ENCODE results near the gene GPR82.

GPR82 gene

DNA sequence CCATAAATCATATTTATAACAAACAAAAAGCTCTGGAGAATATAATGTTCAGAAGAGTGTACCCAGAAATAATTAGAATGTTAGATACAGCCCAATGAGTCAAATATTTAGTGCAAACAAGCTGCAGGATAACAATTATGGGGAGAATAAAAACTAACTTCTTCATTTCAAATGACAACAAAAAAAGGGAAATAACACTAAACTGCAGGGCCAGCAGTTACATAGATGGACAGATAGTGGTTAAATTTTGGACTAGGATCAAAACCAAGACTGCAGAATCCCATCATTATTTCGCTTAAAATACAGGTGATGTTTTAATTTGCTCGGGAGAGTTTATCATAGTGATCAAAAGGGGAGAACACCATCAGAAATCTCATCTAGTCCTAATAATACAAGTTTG, 35.8 kb upstream of the GPR82 start:
- ChIA-PET CTCF (interaction anchor here (1.1 to 1.2 kb wide), 2 partner anchors 21 to 23 kb away, joined by 3 read pairs; no protein-coding TSS in a partner anchor), POLR2A (no interaction called here)
- Histone ChIP-seq H3K27me3 (replicated peaks in 2 of 5; ENCODE audit: control insufficient read depth in 4 of 5, insufficient read depth in 5 of 5, low read length in 4 of 5) (peaks cover 0 to 2% (median 0%) of the 10 kb centered on the region in 5 experiments), H3K36me3 (ENCODE audit: control insufficient read depth in 4 of 4, insufficient read depth in 4 of 4, low read length in 3 of 4) (no peaks in the 10 kb centered on the region), H3K27ac (ENCODE audit: insufficient read depth in 1 of 2, low read depth in 1 of 2, low read length in 2 of 2, poor library complexity in 1 of 2, severe bottlenecking in 2 of 2) (no peak overlapping the region), H3K4me1 (ENCODE audit: control extremely low read depth in 1 of 4, control insufficient read depth in 4 of 4, insufficient read depth in 4 of 4, low read length in 3 of 4) (peaks cover 8 to 38% (median 25%) of the 10 kb centered on the region in 4 experiments), H3K4me3 (ENCODE audit: control insufficient read depth in 1 of 7, extremely low read depth in 1 of 7, insufficient read depth in 4 of 7, low read depth in 2 of 7, low read length in 6 of 7) (no peak overlapping the region), H3K9me3 (ENCODE audit: control extremely low read depth in 1 of 5, control insufficient read depth in 4 of 5, insufficient read depth in 2 of 5, low read depth in 1 of 5, low read length in 4 of 5) (no peaks in the 10 kb centered on the region)
- DNase-seq = peak in 2 of 3 donors; percentile 36 to 62
- WGBS (ENCODE audit: insufficient coverage) = no CpG with 5 or more reads among the region's 2 CpGs

- ChIA-PET POLR2A (no interaction called here), CTCF (interaction anchor here (1.1 to 1.2 kb wide), 2 partner anchors 22 kb away, joined by 3 read pairs; no protein-coding TSS in a partner anchor)
- Histone ChIP-seq H3K36me3 (ENCODE audit: control insufficient read depth in 4 of 4, insufficient read depth in 4 of 4, low read length in 3 of 4) (no peaks in the 10 kb centered on the region), H3K4me3 (ENCODE audit: control insufficient read depth in 1 of 7, extremely low read depth in 1 of 7, insufficient read depth in 4 of 7, low read depth in 2 of 7, low read length in 6 of 7) (no peak within 1 kb of the TSS), H3K27ac (ENCODE audit: insufficient read depth in 1 of 2, low read depth in 1 of 2, low read length in 2 of 2, poor library complexity in 1 of 2, severe bottlenecking in 2 of 2) (no peak within 1 kb of the TSS), H3K4me1 (ENCODE audit: control extremely low read depth in 1 of 4, control insufficient read depth in 4 of 4, insufficient read depth in 4 of 4, low read length in 3 of 4) (peaks cover 8 to 42% (median 27%) of the 10 kb centered on the region in 4 experiments), H3K9me3 (ENCODE audit: control extremely low read depth in 1 of 5, control insufficient read depth in 4 of 5, insufficient read depth in 2 of 5, low read depth in 1 of 5, low read length in 4 of 5) (no peaks in the 10 kb centered on the region), H3K27me3 (replicated peaks in 2 of 5; ENCODE audit: control insufficient read depth in 4 of 5, insufficient read depth in 5 of 5, low read length in 4 of 5) (peaks cover 0 to 2% (median 0%) of the 10 kb centered on the region in 5 experiments)
- WGBS (ENCODE audit: insufficient coverage) = 67% methylated on average over 1 of the region's 8 CpGs
- peak in 1 of 3 donors; percentile 19 for DNase-seq
These were observed 35.1 kb upstream of the GPR82 start, which contains the start of gene GPR34 for GRCh38 chrX:41688835-41689234. TSS of gene GPR34 (plus strand) at chrX:41688973. CDS start at chrX:41695634, 6,661 bp downstream.

GRCh38 chrX:41689711-41690110, 34.3 kb upstream of the GPR82 start:
- ChIA-PET POLR2A (no interaction called here), CTCF (no interaction called here)
- peaks cover 0 to 2% (median 0%) of the 10 kb centered on the region in 5 experiments for H3K27me3 ChIP-seq (replicated peaks in 2 of 5; ENCODE audit: control insufficient read depth in 4 of 5, insufficient read depth in 5 of 5, low read length in 4 of 5)
- DNase-seq = no peak
- no peaks in the 10 kb centered on the region for H3K9me3 ChIP-seq (ENCODE audit: control extremely low read depth in 1 of 5, control insufficient read depth in 4 of 5, insufficient read depth in 2 of 5, low read depth in 1 of 5, low read length in 4 of 5)
- H3K36me3 ChIP-seq (ENCODE audit: control insufficient read depth in 4 of 4, insufficient read depth in 4 of 4, low read length in 3 of 4) = no peaks in the 10 kb centered on the region
- no CpG with 5 or more reads among the region's 3 CpGs for WGBS (ENCODE audit: insufficient coverage)
- peaks cover 8 to 46% (median 25%) of the 10 kb centered on the region in 4 experiments for H3K4me1 ChIP-seq (ENCODE audit: control extremely low read depth in 1 of 4, control insufficient read depth in 4 of 4, insufficient read depth in 4 of 4, low read length in 3 of 4)
- no peak overlapping the region for H3K4me3 ChIP-seq (ENCODE audit: control insufficient read depth in 1 of 7, extremely low read depth in 1 of 7, insufficient read depth in 4 of 7, low read depth in 2 of 7, low read length in 6 of 7)
- H3K27ac ChIP-seq (ENCODE audit: insufficient read depth in 1 of 2, low read depth in 1 of 2, low read length in 2 of 2, poor library complexity in 1 of 2, severe bottlenecking in 2 of 2) = no peak overlapping the region

DNA sequence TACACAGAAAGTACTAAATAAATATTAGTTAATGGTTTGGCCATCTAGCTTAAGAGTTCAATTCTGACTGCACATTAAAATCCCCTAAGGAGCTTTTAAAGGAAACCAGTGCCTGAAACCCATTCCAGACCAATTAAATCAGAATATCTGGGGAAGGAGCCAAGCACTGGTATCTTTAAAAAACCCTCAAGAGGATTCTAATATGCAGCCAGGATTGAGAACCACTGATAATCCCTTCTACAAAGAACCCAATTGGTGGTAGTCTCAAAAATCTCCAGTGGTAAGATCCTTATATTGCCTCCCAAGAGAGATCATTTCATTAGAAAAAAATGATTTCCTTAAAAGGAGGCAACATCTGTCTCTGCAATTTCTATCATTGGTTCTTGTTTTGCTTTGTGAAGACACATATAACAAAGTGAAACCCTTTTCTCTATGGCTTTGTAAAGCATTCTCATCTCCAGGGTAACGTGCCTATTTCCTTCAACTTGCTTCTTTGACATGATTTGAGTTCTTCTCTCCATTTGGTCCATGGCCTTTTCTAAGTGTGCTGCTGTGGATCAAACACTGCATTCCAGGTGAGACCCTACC, 31.7 kb upstream of the GPR82 start:
- 67% methylated on average over 1 of the region's 1 CpG for WGBS (ENCODE audit: insufficient coverage)
- DNase-seq = peak in 2 of 3 donors; percentile 31 to 56
- no peak overlapping the region for H3K27ac ChIP-seq (ENCODE audit: insufficient read depth in 1 of 2, low read depth in 1 of 2, low read length in 2 of 2, poor library complexity in 1 of 2, severe bottlenecking in 2 of 2)
- H3K36me3 ChIP-seq (ENCODE audit: control insufficient read depth in 4 of 4, insufficient read depth in 4 of 4, low read length in 3 of 4) = no peaks in the 10 kb centered on the region
- H3K4me3 ChIP-seq (ENCODE audit: control insufficient read depth in 1 of 7, extremely low read depth in 1 of 7, insufficient read depth in 4 of 7, low read depth in 2 of 7, low read length in 6 of 7) = no peak overlapping the region
- ChIA-PET POLR2A (no interaction called here), CTCF (no interaction called here)
- no peaks in the 10 kb centered on the region for H3K27me3 ChIP-seq (replicated peaks in 2 of 5; ENCODE audit: control insufficient read depth in 4 of 5, insufficient read depth in 5 of 5, low read length in 4 of 5)
- peaks cover 5 to 39% (median 15%) of the 10 kb centered on the region in 4 experiments for H3K4me1 ChIP-seq (ENCODE audit: control extremely low read depth in 1 of 4, control insufficient read depth in 4 of 4, insufficient read depth in 4 of 4, low read length in 3 of 4)
- H3K9me3 ChIP-seq (ENCODE audit: control extremely low read depth in 1 of 5, control insufficient read depth in 4 of 5, insufficient read depth in 2 of 5, low read depth in 1 of 5, low read length in 4 of 5) = no peaks in the 10 kb centered on the region

GRCh38 chrX:41693024-41693423, 31.0 kb upstream of the GPR82 start:
- Histone ChIP-seq H3K36me3 (ENCODE audit: control insufficient read depth in 4 of 4, insufficient read depth in 4 of 4, low read length in 3 of 4) (no peaks in the 10 kb centered on the region), H3K27me3 (replicated peaks in 2 of 5; ENCODE audit: control insufficient read depth in 4 of 5, insufficient read depth in 5 of 5, low read length in 4 of 5) (no peaks in the 10 kb centered on the region), H3K9me3 (ENCODE audit: control extremely low read depth in 1 of 5, control insufficient read depth in 4 of 5, insufficient read depth in 2 of 5, low read depth in 1 of 5, low read length in 4 of 5) (no peaks in the 10 kb centered on the region), H3K4me1 (ENCODE audit: control extremely low read depth in 1 of 4, control insufficient read depth in 4 of 4, insufficient read depth in 4 of 4, low read length in 3 of 4) (peaks cover 3 to 31% (median 12%) of the 10 kb centered on the region in 4 experiments), H3K27ac (ENCODE audit: insufficient read depth in 1 of 2, low read depth in 1 of 2, low read length in 2 of 2, poor library complexity in 1 of 2, severe bottlenecking in 2 of 2) (no peak overlapping the region), H3K4me3 (ENCODE audit: control insufficient read depth in 1 of 7, extremely low read depth in 1 of 7, insufficient read depth in 4 of 7, low read depth in 2 of 7, low read length in 6 of 7) (no peak overlapping the region)
- no peak for DNase-seq
- ChIA-PET POLR2A (no interaction called here), CTCF (no interaction called here)
- WGBS (ENCODE audit: insufficient coverage) = 100% methylated on average over 1 of the region's 3 CpGs

- CTCF ChIA-PET = no interaction called here
- 87% methylated on average over 5 of the region's 7 CpGs for WGBS (ENCODE audit: insufficient coverage)
- Histone ChIP-seq H3K4me1 (ENCODE audit: control extremely low read depth in 1 of 4, control insufficient read depth in 4 of 4, insufficient read depth in 4 of 4, low read length in 3 of 4) (peaks cover 3 to 21% (median 10%) of the 10 kb centered on the region in 4 experiments), H3K27me3 (replicated peaks in 2 of 5; ENCODE audit: control insufficient read depth in 4 of 5, insufficient read depth in 5 of 5, low read length in 4 of 5) (no peaks in the 10 kb centered on the region), H3K36me3 (ENCODE audit: control insufficient read depth in 4 of 4, insufficient read depth in 4 of 4, low read length in 3 of 4) (no peaks in the 10 kb centered on the region), H3K4me3 (ENCODE audit: control insufficient read depth in 1 of 7, extremely low read depth in 1 of 7, insufficient read depth in 4 of 7, low read depth in 2 of 7, low read length in 6 of 7) (no peak overlapping the region), H3K9me3 (ENCODE audit: control extremely low read depth in 1 of 5, control insufficient read depth in 4 of 5, insufficient read depth in 2 of 5, low read depth in 1 of 5, low read length in 4 of 5) (no peaks in the 10 kb centered on the region), H3K27ac (ENCODE audit: insufficient read depth in 1 of 2, low read depth in 1 of 2, low read length in 2 of 2, poor library complexity in 1 of 2, severe bottlenecking in 2 of 2) (no peak overlapping the region)
- POLR2A ChIA-PET = no interaction called here
- peak in 1 of 3 donors; percentile 35 for DNase-seq
These were observed 28.6 kb upstream of the GPR82 start for GRCh38 chrX:41695426-41695825.

DNA sequence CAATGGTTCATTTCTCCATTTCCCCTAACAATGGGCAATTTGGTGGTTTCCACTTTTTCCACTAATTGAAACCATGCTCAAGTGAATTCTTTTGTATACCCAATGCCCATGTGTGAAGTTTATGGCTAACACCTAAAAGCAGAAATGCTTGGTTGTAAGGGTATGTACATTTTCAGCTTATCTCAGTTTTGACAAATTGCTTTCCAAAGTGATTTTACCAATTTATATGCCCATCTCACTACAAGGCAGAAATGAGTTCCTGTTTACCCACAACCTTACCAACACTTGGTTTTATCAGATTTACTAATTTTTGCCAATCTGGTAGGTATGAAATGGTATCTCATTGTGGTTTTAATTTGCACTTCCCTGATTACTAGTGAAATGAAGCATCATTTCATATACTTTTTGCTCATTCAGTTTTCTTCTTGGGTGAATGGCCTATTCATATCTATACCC, 20.4 kb upstream of the GPR82 start:
- CTCF ChIA-PET = no interaction called here
- H3K27me3 ChIP-seq (replicated peaks in 2 of 5; ENCODE audit: control insufficient read depth in 4 of 5, insufficient read depth in 5 of 5, low read length in 4 of 5) = peaks cover 0 to 2% (median 0%) of the 10 kb centered on the region in 5 experiments
- peaks cover 10 to 37% (median 23%) of the 10 kb centered on the region in 4 experiments for H3K4me1 ChIP-seq (ENCODE audit: control extremely low read depth in 1 of 4, control insufficient read depth in 4 of 4, insufficient read depth in 4 of 4, low read length in 3 of 4)
- no peak overlapping the region for H3K4me3 ChIP-seq (ENCODE audit: control insufficient read depth in 1 of 7, extremely low read depth in 1 of 7, insufficient read depth in 4 of 7, low read depth in 2 of 7, low read length in 6 of 7)
- H3K27ac ChIP-seq (ENCODE audit: insufficient read depth in 1 of 2, low read depth in 1 of 2, low read length in 2 of 2, poor library complexity in 1 of 2, severe bottlenecking in 2 of 2) = no peak overlapping the region
- no peak for DNase-seq
- POLR2A ChIA-PET = no interaction called here
- no peaks in the 10 kb centered on the region for H3K9me3 ChIP-seq (ENCODE audit: control extremely low read depth in 1 of 5, control insufficient read depth in 4 of 5, insufficient read depth in 2 of 5, low read depth in 1 of 5, low read length in 4 of 5)
- H3K36me3 ChIP-seq (ENCODE audit: control insufficient read depth in 4 of 4, insufficient read depth in 4 of 4, low read length in 3 of 4) = no peaks in the 10 kb centered on the region
